HG03280 (cell line): ENCODE measurements around the gene STX19.
"Not testable (repeated sequence)": the region's sequence is repeated elsewhere in the genome, so short reads cannot be mapped to it uniquely, and the experiment has no call there.

ENCODE experiments used
- ATAC-seq: cut with Tn5 transposase; IDR thresholded peaks from one replicate; pipeline ENCODE4 v1.9.1; 2021; ENCODE audit warnings: mild to moderate bottlenecking, moderate library complexity; ENCODE audit not compliant: unreplicated experiment

The STX19 gene

DNA sequence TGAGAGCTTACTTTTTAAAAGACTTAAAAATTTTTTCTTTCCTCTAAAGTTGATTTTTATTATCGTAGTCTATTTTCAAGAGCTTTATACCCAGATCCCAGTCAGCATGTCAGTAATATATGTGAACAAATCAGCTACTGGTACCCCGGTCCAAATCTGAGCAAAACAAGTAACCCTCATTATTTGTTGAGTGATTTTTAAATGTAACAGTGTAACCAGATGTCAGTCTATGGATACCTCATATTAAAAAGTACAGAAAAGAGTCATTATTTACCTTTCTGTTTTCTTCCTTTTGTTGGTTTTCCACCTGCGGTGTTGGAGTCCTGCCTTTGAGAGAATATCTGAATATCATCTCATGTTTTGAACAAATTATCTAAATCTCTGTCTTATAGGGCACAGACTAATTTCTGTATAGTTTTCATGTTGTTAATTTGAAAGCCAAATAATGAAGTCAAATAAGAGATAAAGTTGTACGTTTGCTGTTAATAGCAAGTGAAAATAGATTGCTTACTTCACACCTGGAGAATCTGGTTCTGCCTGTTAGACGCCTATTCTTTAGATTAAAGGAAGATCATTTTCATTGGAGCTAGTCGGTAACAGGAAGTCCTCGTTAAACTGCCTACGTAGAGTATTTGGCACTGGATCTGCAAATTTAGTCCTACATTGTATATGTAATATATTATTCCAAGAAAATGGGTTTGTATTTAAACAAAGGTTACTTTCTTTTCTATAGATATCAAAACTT lies at the start of gene STX19:
STX19 (minus strand) TSS at position 505 of the 745 bp plus-strand sequence. CDS start 13,328 bp downstream, outside the sequence.
- ATAC-seq = no peak

DNA sequence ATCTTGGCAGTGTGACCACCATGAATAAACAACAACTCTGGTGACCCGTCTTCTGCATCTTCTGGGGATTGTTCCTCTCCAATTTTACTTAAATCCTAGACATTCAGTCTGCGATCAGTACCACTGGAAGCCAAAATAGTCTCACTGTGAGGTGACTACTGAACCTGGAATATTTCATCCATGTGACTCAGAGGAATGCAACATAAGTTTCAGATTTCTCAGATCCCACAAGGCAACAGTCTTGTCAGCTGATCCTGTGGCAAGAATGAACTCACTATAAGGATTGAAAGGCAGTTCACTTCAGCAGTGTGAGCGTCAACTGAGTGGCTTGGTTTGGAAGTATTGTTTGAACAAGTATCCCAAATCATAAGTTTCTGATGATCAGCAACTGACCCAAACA lies 47.7 kb upstream of the STX19 start:
- ATAC-seq = no peak

- ATAC-seq = peak; percentile 73
Measured at GRCh38 chr3:94071713-94072284, 43.4 kb upstream of the STX19 start.

DNA sequence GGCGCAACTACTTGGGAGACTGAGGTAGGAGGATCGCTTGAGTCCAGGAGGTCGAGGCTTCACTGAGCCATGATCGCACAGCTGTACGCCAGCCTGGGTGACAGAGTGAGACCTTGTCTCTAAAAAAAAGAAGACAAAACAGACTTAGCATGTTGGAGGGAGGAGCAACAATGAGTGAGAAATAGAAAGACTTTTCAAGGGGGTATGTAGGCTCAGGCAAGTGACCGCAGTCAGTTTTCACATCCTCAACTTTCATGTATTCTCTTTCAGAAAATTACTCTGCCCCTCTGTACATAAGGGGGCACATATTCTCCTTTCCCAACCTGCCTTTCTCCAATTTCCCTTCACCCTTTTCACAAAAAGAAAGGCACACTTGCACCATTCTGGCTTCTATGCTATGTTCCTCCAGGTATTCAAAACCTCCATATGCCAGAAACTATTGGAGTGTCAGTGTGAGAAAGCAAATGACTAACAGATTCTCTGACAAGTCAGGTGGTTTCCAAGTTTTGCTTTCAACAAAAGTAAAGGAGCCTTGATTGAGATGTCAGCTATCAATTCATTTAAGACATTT lies 42.0 kb upstream of the STX19 start:
- ATAC-seq = peak; percentile 51

- ATAC-seq = no peak
Measured at GRCh38 chr3:94069194-94069813, 40.9 kb upstream of the STX19 start.

DNA sequence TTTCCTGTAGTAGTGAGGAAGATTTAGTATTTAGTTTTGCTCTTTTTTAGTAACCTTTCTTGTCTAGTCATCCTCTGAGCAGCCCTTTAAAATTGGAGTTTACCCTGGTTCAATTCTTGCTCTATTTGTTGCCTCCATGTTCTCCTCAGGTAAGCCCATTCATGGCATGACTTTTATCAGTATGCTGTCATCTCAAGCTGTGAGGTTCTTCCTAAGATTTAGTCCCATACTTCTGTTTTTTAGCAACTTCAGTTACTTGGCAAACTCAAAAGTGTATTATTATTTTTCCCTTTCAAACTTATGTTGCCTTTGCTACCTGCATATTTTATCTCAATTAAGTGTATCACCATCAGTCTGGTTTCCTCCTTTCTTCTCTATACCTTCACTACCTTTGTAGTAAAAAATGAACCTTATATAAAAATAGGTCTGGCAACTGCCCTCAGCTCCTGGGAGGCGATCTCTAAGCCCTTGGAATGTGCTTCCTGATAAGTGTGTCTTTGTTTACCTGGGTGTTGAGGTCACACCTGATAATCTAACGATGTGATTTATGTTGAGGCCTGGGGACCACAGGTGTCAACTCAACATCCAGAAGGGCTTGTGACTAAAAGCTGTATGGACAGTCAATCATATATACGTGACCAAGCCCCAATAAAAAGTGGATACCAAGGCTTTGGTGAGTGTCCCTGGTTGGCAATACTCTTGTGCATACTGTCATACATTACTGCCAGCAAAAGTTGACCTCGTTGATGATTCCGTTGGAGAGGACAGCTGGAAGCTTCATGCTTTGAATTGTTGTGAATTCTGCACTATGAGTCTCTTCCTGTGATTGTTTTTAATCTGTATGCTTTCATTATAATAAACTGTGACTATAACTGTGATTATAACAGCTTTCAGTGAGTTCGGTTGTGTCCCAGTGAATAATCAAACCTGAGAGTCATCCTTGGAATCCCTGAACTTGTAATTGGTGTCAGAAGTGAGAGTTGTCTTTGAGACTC lies 38.4 kb upstream of the STX19 start:
- ATAC-seq = no peak

- no peak for ATAC-seq
Measured at GRCh38 chr3:94065819-94066480, 37.6 kb upstream of the STX19 start.

DNA sequence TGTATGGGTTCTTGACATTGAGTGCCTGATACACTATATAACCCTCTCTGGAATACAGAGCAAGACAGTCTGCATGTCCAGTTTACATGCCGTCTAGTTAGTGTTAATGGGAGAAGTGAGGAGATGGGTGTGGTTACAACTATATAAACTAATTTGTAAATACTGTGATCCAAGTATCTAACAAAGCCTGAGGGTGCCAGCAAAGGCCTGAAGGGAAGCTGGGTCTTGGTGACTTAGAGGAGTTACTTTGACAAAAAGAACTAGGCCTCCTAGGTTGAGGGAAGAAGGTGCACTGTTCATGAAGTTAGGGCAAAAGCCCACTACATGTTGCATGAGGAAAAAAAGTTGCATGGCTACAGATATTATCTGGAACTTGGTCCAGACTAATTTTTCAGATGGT lies 36.7 kb upstream of the STX19 start:
- no peak for ATAC-seq

- ATAC-seq = no peak
Measured at GRCh38 chr3:94064243-94064860, 36.0 kb upstream of the STX19 start.

DNA sequence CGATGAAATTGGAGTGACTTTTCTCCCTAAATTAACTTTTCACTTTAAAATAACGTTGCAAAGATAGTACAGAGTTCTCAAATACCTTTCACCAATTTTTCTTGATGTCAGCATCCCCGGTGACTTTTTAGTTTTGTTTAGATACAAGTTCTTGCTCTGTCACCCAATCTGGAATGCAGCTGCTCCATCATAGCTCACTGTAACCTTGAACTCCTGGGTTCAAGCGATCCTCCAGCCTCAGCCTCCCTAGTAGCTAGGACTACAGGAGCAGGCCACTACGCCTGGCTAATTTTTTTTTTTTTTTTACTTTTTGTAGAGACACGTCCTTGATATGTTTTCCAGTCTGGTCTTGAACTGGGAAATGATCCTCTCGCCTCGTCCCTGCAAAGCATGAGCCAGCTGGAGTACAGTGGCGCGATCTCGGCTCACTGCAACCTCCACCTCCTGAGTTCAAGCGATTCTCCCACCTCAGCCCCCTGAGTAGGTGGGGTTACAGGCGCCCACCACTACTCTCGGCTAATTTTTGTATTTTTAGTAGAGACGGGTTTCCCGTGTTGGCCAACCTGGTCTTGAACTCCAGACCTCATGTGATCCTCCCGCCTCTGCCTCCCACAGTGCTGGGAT lies 35.2 kb upstream of the STX19 start:
- no peak for ATAC-seq

GRCh38 chr3:94062513-94063404 lies 34.4 kb upstream of the STX19 start, which contains the start of the genes DHFR2 and NSUN3:
Gene DHFR2, minus strand, starts transcription at chr3:94062916. Its CDS starts 1,405 bp downstream, at chr3:94061511.
Gene NSUN3, plus strand, starts transcription at chr3:94063061. Its CDS starts 66 bp downstream, at chr3:94063127.
- peak; percentile 87 for ATAC-seq

DNA sequence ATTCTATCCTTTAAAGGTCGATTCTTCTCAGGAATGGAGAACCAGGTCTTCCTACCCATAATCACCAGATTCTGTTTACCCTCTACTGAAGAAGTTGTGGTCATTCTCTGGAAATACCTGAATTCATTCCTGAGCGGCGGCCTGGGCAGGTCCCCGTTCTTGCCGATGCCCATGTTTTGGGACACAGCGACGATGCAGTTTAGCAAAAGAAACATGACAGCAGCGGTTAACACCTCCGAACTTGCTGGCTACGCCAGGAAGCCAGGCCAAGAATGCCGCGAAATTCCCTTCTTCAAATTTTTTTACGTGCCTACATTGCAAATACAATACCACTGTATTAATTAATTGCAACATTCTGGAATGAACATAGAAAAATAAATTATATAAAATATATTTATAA lies 32.9 kb upstream of the STX19 start:
- ATAC-seq = no peak

- no peak for ATAC-seq
Measured at GRCh38 chr3:94050546-94050945, 22.1 kb upstream of the STX19 start.

- no peak for ATAC-seq
Measured at GRCh38 chr3:94049267-94049666, 20.9 kb upstream of the STX19 start.

GRCh38 chr3:94046533-94046932 lies 18.1 kb upstream of the STX19 start:
- no peak for ATAC-seq

- ATAC-seq = not testable (repeated sequence)
Measured at GRCh38 chr3:94044100-94044936, 15.9 kb upstream of the STX19 start.

DNA sequence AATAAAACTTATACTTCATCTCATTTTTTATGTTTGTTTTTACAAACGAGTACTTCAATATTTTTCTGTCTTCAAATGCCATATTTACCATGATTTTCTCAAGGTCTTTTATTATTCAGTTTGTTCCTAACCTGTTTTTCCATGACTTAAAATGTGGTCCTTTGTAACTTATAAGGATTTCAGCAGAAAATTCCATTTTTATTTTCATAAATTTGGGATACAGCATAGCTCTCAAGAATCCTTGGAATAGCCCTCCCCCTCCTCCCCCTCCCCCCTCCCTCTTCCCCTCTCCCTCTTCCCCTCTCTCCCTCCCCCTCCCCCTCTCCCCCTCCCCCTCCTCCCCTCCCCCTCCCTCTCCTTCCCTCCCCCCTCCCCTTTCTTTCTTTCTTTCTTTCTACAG lies 14.9 kb upstream of the STX19 start:
- no peak for ATAC-seq
